HEK293T (cell line): ENCODE data around the gene OR7C1.

Experiments used
- ARNT ChIP-seq: fragments of 450-650 bp; IDR thresholded peaks from 2 replicates; pipeline ENCODE4 v1.6.1; 2017; ENCODE audit warnings: mild to moderate bottlenecking
- BHLHE40 ChIP-seq: fragments of 450-650 bp; IDR thresholded peaks from 2 replicates; pipeline ENCODE4 v1.6.1; 2016; ENCODE audit warnings: mild to moderate bottlenecking, moderate library complexity, borderline replicate concordance
- CTBP1 ChIP-seq: fragments of 450-650 bp; IDR thresholded peaks from 2 replicates; pipeline ENCODE4 v1.6.1; 2016; ENCODE audit warnings: borderline replicate concordance
- ELF4 ChIP-seq: fragments of 450-650 bp; IDR thresholded peaks from 2 replicates; pipeline ENCODE4 v1.6.1; 2017; ENCODE audit warnings: antibody characterized with exemption
- FOXA1 ChIP-seq: fragments of 450-650 bp; IDR thresholded peaks from 2 replicates; pipeline ENCODE4 v1.6.1; 2016; ENCODE audit warnings: mild to moderate bottlenecking
- FOXK2 ChIP-seq: fragments of 450-650 bp; IDR thresholded peaks from 2 replicates; pipeline ENCODE4 v1.6.1; 2016; ENCODE audit warnings: mild to moderate bottlenecking
- FOXM1 ChIP-seq: fragments of 450-650 bp; IDR thresholded peaks from 2 replicates; pipeline ENCODE4 v1.6.1; 2017; ENCODE audit warnings: mild to moderate bottlenecking, borderline replicate concordance
- HDGF ChIP-seq: fragments of 450-650 bp; IDR thresholded peaks from 2 replicates; pipeline ENCODE4 v1.6.1; 2017; ENCODE audit warnings: antibody characterized with exemption, borderline replicate concordance
- LEF1 ChIP-seq: fragments of 450-650 bp; IDR thresholded peaks from 2 replicates; pipeline ENCODE4 v1.6.1; 2017; ENCODE audit warnings: mild to moderate bottlenecking, borderline replicate concordance
- SP1 ChIP-seq: fragments of 450-650 bp; IDR thresholded peaks from 2 replicates; pipeline ENCODE4 v1.6.1; 2017
- SUZ12 ChIP-seq: fragments of 450-650 bp; IDR thresholded peaks from 2 replicates; pipeline ENCODE4 v1.6.1; 2016; ENCODE audit warnings: mild to moderate bottlenecking
- TARDBP ChIP-seq: fragments of 450-650 bp; IDR thresholded peaks from 2 replicates; pipeline ENCODE4 v1.6.1; 2016
- ZNF384 ChIP-seq: fragments of 450-650 bp; IDR thresholded peaks from 2 replicates; pipeline ENCODE4 v1.6.1; 2016
- TF ChIP-seq, protein P1 (sequence below): fragments of 450-650 bp; IDR thresholded peaks from 2 replicates; pipeline ENCODE4 v1.6.1; 2016

DNA sequence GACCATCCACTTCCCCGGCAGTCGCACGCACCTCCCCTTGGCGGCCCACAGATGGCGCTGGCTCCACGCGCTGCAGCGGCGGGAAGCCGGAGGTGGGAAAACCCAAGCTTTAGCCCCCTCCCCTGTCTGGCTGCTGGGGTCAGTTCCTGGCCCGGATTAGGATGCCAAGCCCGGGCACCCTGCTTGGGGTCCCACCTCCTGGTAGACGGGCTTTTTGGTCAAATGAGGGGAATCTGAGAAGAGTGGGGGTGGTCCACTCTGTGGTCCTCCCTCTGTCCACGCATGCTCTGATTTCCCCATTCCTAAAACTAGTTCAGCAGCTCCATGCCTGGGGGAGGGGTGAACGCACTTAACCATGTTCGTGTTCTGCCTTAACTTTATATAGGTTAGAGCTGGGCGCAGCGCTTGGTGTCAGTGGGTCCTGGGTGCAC lies 48.5 kb downstream of the OR7C1 start:
- TF ChIP-seq TARDBP = no peak
- no peak for TF ChIP-seq FOXA1
- TF ChIP-seq FOXK2 = no peak
- TF ChIP-seq, protein P1, sequence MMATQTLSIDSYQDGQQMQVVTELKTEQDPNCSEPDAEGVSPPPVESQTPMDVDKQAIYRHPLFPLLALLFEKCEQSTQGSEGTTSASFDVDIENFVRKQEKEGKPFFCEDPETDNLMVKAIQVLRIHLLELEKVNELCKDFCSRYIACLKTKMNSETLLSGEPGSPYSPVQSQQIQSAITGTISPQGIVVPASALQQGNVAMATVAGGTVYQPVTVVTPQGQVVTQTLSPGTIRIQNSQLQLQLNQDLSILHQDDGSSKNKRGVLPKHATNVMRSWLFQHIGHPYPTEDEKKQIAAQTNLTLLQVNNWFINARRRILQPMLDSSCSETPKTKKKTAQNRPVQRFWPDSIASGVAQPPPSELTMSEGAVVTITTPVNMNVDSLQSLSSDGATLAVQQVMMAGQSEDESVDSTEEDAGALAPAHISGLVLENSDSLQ = no peak
- no peak for TF ChIP-seq CTBP1
- no peak for TF ChIP-seq SP1
- no peak for TF ChIP-seq ELF4
- TF ChIP-seq FOXM1 = no peak
- TF ChIP-seq ZNF384 = no peak
- TF ChIP-seq LEF1 = no peak
- TF ChIP-seq SUZ12 = no peak
- TF ChIP-seq BHLHE40 = no peak
- TF ChIP-seq HDGF = no peak
- no peak for TF ChIP-seq ARNT
